Stomach (tissue), 9 donors: Measurements from ENCODE around the gene CYS1. TPM values are rescaled to one million over a fixed set of nuclear protein-coding genes. Genes with fewer than 3 reads are reported as not detected.
"Not testable (repeated sequence)": the region's sequence is repeated elsewhere in the genome, so short reads cannot be mapped to it uniquely, and the experiment has no call there.

ENCODE experiments used
- DNase-seq, 2 donors: peaks; one replicate each; pipeline versions ENCODE4 v3.0.0 to v3.0.0-alpha.2; 2013 to 2019
- H3K27ac ChIP-seq, 5 donors: fragments of 200-600 bp in 4 of 5; sonication (generic) in 4 of 5; one replicate each; pipeline ENCODE4 v1.5.1; 2013 to 2019; ENCODE audit warnings: mild to moderate bottlenecking in 1 of 5, moderate library complexity in 1 of 5
- H3K27me3 ChIP-seq, 3 donors: fragments of 200-600 bp; sonication (generic); one replicate each; pipeline ENCODE4 v1.5.1; 2017 to 2019; ENCODE audit warnings: mixed run types in 1 of 3
- H3K36me3 ChIP-seq, 4 donors: fragments of 200-600 bp; sonication (generic); 1 replicate in 3 of 4; 2 replicates in 1 of 4; pipeline ENCODE4 v1.5.1; 2016 to 2019
- H3K4me1 ChIP-seq, 4 donors: fragments of 200-600 bp; sonication (generic); one replicate each; pipeline ENCODE4 v1.5.1; 2016 to 2019
- H3K4me3 ChIP-seq, 4 donors: fragments of 200-600 bp; sonication (generic) in 3 of 4; one replicate each; pipeline ENCODE4 v1.5.1; 2016 to 2019; ENCODE audit warnings: mild to moderate bottlenecking in 1 of 4
- H3K9me3 ChIP-seq, 4 donors: fragments of 200-600 bp; sonication (generic); one replicate each; pipeline ENCODE4 v1.5.1; 2016 to 2019
- EP300 ChIP-seq: sonication (generic); formaldehyde crosslinking; IDR thresholded peaks from one replicate; pipeline ENCODE4 v1.6.1; 2017; ENCODE audit warnings: antibody characterized with exemption
- POLR2A ChIP-seq, 4 donors: fragments of 450-650 bp; IDR thresholded peaks; one replicate each; pipeline ENCODE4 v1.6.1; 2016; ENCODE audit warnings: antibody characterized with exemption in 4 of 4, control low read depth in 2 of 4, mild to moderate bottlenecking in 1 of 4, moderate library complexity in 1 of 4
- POLR2AphosphoS5 ChIP-seq, 3 donors: sonication (generic); formaldehyde crosslinking; IDR thresholded peaks; one replicate each; pipeline ENCODE4 v1.6.1; 2016; ENCODE audit warnings: antibody characterized with exemption in 3 of 3
- WGBS, 5 donors: extraction: QIAGEN DNeasy Blood & Tissue Kit in 3 of 5; methylation state at CpG; one replicate each; pipeline versions ENCODE4 v1.1.5 to v1.1.7; 2013 to 2018; 5-methylcytosine and 5-hydroxymethylcytosine counted together
- intact Hi-C: fragments of 100-400 bp; cut with DNase I; formaldehyde crosslinking; loops from one replicate; pipeline ENCODE4 v1.15.1; 2023; ENCODE audit warnings: low total_unique reads
- polyA plus RNA-seq, 3 donors: library from polyadenylated mRNA; stranded (reverse); fragments of 200-250 nt; gene quantifications; one replicate each; pipeline ENCODE4 v1.2.3, GENCODE V29; 2013
- total RNA-seq, 5 donors: library from RNA; depleted of rRNA; stranded (reverse); fragments of >200 nt; gene quantifications; one replicate each; pipeline versions ENCODE4 v1.1.0 to v1.2.3, GENCODE V29; 2014 to 2016
- TF ChIP-seq, protein P1 (sequence below), 7 experiments: fragments of 450-650 bp in 4 of 7; fragments of 200-600 bp in 3 of 7; sonication (generic) in 3 of 7; IDR thresholded peaks; one replicate each; pipeline ENCODE4 v1.5.1; 2016 to 2019; ENCODE audit warnings: antibody characterized with exemption in 7 of 7, control low read depth in 2 of 7, mild to moderate bottlenecking in 1 of 7
- donor health status: healthy with polysubstance abuse.
- donor health status: Bipolar disorder and iron deficiency.
- donor health status: healthy.

The CYS1 gene
- total and polyA plus RNA-seq, 8 donors, result 1.1 to 33.8 (median 3.9) TPM; not detected in 1

DNA sequence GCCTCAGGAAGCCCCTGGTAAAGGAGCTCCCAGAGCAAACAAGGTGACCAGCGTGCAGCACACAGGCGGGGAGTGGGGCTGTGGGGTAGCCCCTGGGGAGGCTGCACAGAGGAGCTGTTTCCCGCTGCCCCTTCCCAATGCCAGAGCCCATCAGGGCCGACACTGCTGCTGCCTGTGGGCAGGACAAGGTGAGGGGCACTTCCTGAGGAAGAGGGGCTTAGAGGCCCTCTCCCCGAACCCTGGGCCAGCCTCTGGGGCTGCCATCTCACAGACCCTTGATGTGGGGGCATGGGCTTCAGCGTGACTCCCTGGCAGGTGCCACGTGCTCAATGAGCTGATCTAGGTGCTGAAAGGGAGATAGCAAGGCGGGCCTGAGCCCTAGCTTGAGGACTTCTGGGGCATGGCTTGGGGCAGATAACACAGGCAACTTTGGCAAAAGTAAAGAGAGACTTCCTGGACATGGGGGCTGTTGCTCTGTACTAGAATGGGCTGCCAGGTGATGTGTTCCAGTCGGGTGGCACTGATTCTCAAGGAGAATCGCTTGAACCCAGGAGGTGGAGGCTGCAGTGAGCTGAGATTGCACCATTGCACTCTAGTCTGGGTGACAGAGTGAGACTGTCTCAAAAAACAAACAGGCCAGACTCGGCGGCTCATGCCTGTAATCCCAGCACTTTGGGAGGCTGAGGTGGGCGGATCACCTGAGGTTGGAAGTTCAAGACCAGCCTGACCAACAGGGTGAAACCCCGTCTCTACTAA, 46.8 kb downstream of the CYS1 start:
- 69 to 80% (median 74%) methylated on average over 10 to 14 of the region's 14 CpGs for whole genome bisulfite sequencing, 5 donors
- TF ChIP-seq EP300 (no peak), POLR2AphosphoS5 (IDR thresholded peaks at IDR 0.05) (no peak)
- Histone ChIP-seq H3K27ac (no peak overlapping the region), H3K27me3 (no peaks in the 10 kb centered on the region), H3K4me3 (no peak overlapping the region), H3K4me1 (peaks cover 20 to 56% (median 48%) of the 10 kb centered on the region in 4 donors), H3K36me3 (no peaks in the 10 kb centered on the region), H3K9me3 (no peaks in the 10 kb centered on the region)
- no peak for DNase-seq
- intact Hi-C loops, result no loop called here

DNA sequence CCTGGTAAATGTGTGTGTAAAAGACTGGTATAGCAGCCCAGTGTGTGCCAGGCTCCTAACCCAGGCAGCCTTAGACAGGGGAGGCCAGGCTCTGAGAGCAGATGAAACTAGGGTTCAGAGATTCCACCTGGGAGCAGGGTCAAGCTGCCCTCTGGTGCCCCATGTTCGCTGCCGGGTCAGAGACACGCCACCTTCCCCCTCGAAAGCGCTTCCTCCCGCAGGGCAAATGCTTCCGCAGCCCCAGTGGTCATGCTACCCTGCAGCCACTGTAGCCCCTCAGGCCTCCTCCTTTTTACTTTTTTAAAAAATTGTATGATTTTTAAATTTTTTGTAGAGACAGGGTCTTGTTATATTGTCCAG, 47.5 kb downstream of the CYS1 start:
- Histone ChIP-seq H3K9me3 (no peaks in the 10 kb centered on the region), H3K27me3 (no peaks in the 10 kb centered on the region), H3K36me3 (no peaks in the 10 kb centered on the region), H3K27ac (no peak overlapping the region), H3K4me1 (peaks cover 20 to 53% (median 41%) of the 10 kb centered on the region in 4 donors), H3K4me3 (no peak overlapping the region)
- DNase-seq, result no peak
- TF ChIP-seq, protein P1, sequence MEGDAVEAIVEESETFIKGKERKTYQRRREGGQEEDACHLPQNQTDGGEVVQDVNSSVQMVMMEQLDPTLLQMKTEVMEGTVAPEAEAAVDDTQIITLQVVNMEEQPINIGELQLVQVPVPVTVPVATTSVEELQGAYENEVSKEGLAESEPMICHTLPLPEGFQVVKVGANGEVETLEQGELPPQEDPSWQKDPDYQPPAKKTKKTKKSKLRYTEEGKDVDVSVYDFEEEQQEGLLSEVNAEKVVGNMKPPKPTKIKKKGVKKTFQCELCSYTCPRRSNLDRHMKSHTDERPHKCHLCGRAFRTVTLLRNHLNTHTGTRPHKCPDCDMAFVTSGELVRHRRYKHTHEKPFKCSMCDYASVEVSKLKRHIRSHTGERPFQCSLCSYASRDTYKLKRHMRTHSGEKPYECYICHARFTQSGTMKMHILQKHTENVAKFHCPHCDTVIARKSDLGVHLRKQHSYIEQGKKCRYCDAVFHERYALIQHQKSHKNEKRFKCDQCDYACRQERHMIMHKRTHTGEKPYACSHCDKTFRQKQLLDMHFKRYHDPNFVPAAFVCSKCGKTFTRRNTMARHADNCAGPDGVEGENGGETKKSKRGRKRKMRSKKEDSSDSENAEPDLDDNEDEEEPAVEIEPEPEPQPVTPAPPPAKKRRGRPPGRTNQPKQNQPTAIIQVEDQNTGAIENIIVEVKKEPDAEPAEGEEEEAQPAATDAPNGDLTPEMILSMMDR (IDR thresholded peaks at IDR 0.05), result no peak
- TF ChIP-seq EP300, result no peak
- TF ChIP-seq POLR2AphosphoS5 (IDR thresholded peaks at IDR 0.05), result no peak
- no peak for TF ChIP-seq POLR2A (IDR thresholded peaks at IDR 0.05)
- 94 to 97% (median 95%) methylated on average over 7 of the region's 7 CpGs for WGBS, 5 donors
- intact Hi-C loops, result no loop called here

DNA sequence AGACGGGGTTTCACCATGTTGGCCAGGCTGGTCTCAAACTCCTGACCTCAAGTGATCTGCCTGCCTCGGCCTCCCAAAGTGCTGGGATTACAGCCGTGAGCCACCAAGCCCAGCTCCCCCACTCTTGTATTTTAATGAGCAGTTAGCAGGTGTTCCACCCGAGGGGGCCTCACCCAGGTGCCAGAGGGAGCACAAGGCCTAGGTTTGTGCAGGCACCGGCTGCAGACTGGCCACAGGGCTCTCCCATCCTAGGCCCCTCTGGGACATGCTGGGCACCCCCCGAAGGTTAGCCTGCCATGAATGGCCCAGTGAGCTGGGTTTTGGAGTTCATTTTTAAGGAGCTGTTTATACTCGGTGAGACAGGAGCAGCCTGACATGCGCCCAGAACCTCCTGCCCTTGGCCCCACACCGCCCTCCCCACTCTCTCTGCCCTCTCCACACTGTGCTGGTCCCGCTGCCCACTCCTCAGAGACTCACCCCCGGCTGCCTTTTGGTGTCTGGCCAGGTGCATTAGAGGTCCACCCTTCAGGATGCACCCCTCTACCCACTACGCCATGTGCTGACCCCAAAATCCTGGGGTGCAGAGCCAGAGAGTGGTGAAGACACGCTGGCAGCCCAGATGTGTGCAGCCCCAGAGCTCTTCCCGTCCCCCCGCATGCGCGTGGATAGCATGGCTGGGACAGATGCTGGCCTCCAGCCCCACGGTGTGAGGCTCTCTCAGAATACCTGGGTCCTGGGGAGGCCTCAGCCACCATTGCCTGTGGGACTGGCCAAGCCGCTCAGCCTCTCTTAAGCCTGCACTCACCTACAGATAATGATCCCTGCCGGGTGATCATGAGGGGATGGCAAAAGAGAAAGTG, 48.1 kb downstream of the CYS1 start:
- Histone ChIP-seq H3K9me3 (no peaks in the 10 kb centered on the region), H3K27me3 (no peaks in the 10 kb centered on the region), H3K36me3 (no peaks in the 10 kb centered on the region), H3K4me1 (peaks cover 17 to 47% (median 35%) of the 10 kb centered on the region in 4 donors), H3K27ac (no peak overlapping the region), H3K4me3 (no peak overlapping the region)
- WGBS, 5 donors, result 91 to 95% (median 92%) methylated on average over 18 to 20 of the region's 20 CpGs
- TF ChIP-seq POLR2AphosphoS5 (IDR thresholded peaks at IDR 0.05), result no peak
- TF ChIP-seq, protein P1 (IDR thresholded peaks at IDR 0.05), result no peak
- no peak for TF ChIP-seq POLR2A (IDR thresholded peaks at IDR 0.05)
- no peak for TF ChIP-seq EP300
- no peak for DNase-seq
- intact Hi-C loops, result no loop called here

GRCh38 chr2:10030798-10031197, 49.4 kb downstream of the CYS1 start:
- H3K27me3 ChIP-seq, H3K27ac ChIP-seq, intact Hi-C loops, H3K9me3 ChIP-seq, DNase-seq, H3K36me3 ChIP-seq, H3K4me3 ChIP-seq: not testable (repeated sequence)
- H3K4me1 ChIP-seq, result peaks cover 4 to 34% (median 22%) of the 10 kb centered on the region in 4 donors
- WGBS, 5 donors, result 91 to 94% (median 94%) methylated on average over 8 of the region's 8 CpGs

GRCh38 chr2:10030311-10030736, 49.9 kb downstream of the CYS1 start:
- peak in 1 of 2 donors; percentile 64 for DNase-seq
- H3K27ac ChIP-seq, result no peak overlapping the region
- H3K4me1 ChIP-seq, result peaks cover 0 to 29% (median 18%) of the 10 kb centered on the region in 4 donors
- no peaks in the 10 kb centered on the region for H3K36me3 ChIP-seq
- H3K4me3 ChIP-seq, result no peak overlapping the region
- intact Hi-C loops, result no loop called here
- no peak for TF ChIP-seq POLR2A (IDR thresholded peaks at IDR 0.05)
- TF ChIP-seq POLR2AphosphoS5 (IDR thresholded peaks at IDR 0.05), result no peak
- TF ChIP-seq, protein P1 (IDR thresholded peaks at IDR 0.05), result no peak
- no peak for TF ChIP-seq EP300
- H3K9me3 ChIP-seq, result no peaks in the 10 kb centered on the region
- WGBS, 5 donors, result 58 to 75% (median 70%) methylated on average over 9 of the region's 9 CpGs
- no peaks in the 10 kb centered on the region for H3K27me3 ChIP-seq
